Activated naive CD4-positive, alpha-beta T cell treated with anti-CD3 and anti-CD28 coated beads for 36 hours (primary cell): Measurements from ENCODE around the gene MRPS6. TPM values are rescaled to one million over a fixed set of nuclear protein-coding genes. Genes with fewer than 3 reads are reported as not detected.
A peak's percentile ranks its signal among the peaks of the same experiment; 100 is the strongest.

Source experiments
- CTCF ChIA-PET: fragments of 350-600 bp; sonication (Branson Sonifier 250); formaldehyde crosslinking; loops from one replicate; lab custom pipeline; 2021; ENCODE audit warnings: antibody characterized with exemption; lab: Charles Lee
- DNase-seq: peaks from one replicate; pipeline ENCODE4 v3.0.0-alpha.2; 2020
- H3K27ac Mint-ChIP-seq: one replicate; pipeline ENCODE4 v1.8.0; 2021; ENCODE audit warnings: mild to moderate bottlenecking, mixed read lengths
- H3K27me3 Mint-ChIP-seq: one replicate; pipeline ENCODE4 v1.8.0; 2021; ENCODE audit warnings: low read depth, mixed read lengths
- H3K36me3 Mint-ChIP-seq: one replicate; pipeline ENCODE4 v1.8.0; 2021; ENCODE audit warnings: low read depth, mixed read lengths
- H3K4me1 Mint-ChIP-seq: one replicate; pipeline ENCODE4 v1.8.0; 2021; ENCODE audit warnings: low read depth, mixed read lengths
- H3K4me3 Mint-ChIP-seq: one replicate; pipeline ENCODE4 v1.8.0; 2021; ENCODE audit warnings: mild to moderate bottlenecking, moderate library complexity, mixed read lengths
- H3K9me3 Mint-ChIP-seq: one replicate; pipeline ENCODE4 v1.8.0; 2021; ENCODE audit warnings: mixed read lengths
- intact Hi-C: fragments of 100-400 bp; cut with micrococcal nuclease; formaldehyde crosslinking; loops from one replicate; pipeline ENCODE4 v1.15.1; 2023
- total RNA-seq, 2 experiments: library from RNA; stranded (reverse); gene quantifications; one replicate each; pipeline ENCODE4 v1.2.3, GENCODE V29; 2021

The MRPS6 gene
- total RNA-seq, 2 experiments from 2014 or later, result 78.9 to 80.0 TPM

- Mint-ChIP-seq H3K4me1 (peaks cover 12% of the 10 kb centered on the region), H3K36me3 (peaks cover 60% of the 10 kb centered on the region), H3K27me3 (no peaks in the 10 kb centered on the region), H3K27ac (no peak overlapping the region), H3K9me3 (peaks cover 7% of the 10 kb centered on the region), H3K4me3 (no peak overlapping the region)
- intact Hi-C loops, result no loop called here
- CTCF ChIA-PET, result no interaction called here
- no peak for DNase-seq
Measured at GRCh38 chr21:34143685-34144182, 70.4 kb downstream of the MRPS6 start.

- Mint-ChIP-seq H3K4me3 (no peak overlapping the region), H3K9me3 (peaks cover 7% of the 10 kb centered on the region), H3K27me3 (no peaks in the 10 kb centered on the region), H3K4me1 (peaks cover 12% of the 10 kb centered on the region), H3K36me3 (peaks cover 60% of the 10 kb centered on the region), H3K27ac (no peak overlapping the region)
- no peak for DNase-seq
- CTCF ChIA-PET, result no interaction called here
- intact Hi-C loops, result no loop called here
Measured at GRCh38 chr21:34144224-34144623, 70.8 kb downstream of the MRPS6 start.

GRCh38 chr21:34147792-34148418 lies 74.5 kb downstream of the MRPS6 start:
- Mint-ChIP-seq H3K27ac (no peak overlapping the region), H3K4me1 (peaks cover 8% of the 10 kb centered on the region), H3K27me3 (no peaks in the 10 kb centered on the region), H3K9me3 (peaks cover 10% of the 10 kb centered on the region), H3K36me3 (peaks cover 39% of the 10 kb centered on the region), H3K4me3 (no peak overlapping the region)
- CTCF ChIA-PET, result no interaction called here
- DNase-seq, result no peak
- intact Hi-C loops, result no loop called here

GRCh38 chr21:34148419-34148804 lies 75.0 kb downstream of the MRPS6 start:
- no peaks in the 10 kb centered on the region for H3K27me3 Mint-ChIP-seq
- DNase-seq, result no peak
- peaks cover 13% of the 10 kb centered on the region for H3K4me1 Mint-ChIP-seq
- peaks cover 10% of the 10 kb centered on the region for H3K9me3 Mint-ChIP-seq
- intact Hi-C loops, result no loop called here
- H3K4me3 Mint-ChIP-seq, result no peak overlapping the region
- CTCF ChIA-PET, result interaction anchor here (0.6 kb wide), 1 partner anchor 50 kb away, joined by 4 read pairs; no protein-coding TSS in a partner anchor
- H3K36me3 Mint-ChIP-seq, result peaks cover 35% of the 10 kb centered on the region
- H3K27ac Mint-ChIP-seq, result no peak overlapping the region

GRCh38 chr21:34148826-34149558 lies 75.6 kb downstream of the MRPS6 start:
- Mint-ChIP-seq H3K4me3 (no peak overlapping the region), H3K36me3 (peaks cover 31% of the 10 kb centered on the region), H3K4me1 (peaks cover 13% of the 10 kb centered on the region), H3K27me3 (no peaks in the 10 kb centered on the region), H3K9me3 (peaks cover 10% of the 10 kb centered on the region), H3K27ac (no peak overlapping the region)
- CTCF ChIA-PET, result interaction anchor here (0.6 kb wide), 1 partner anchor 49 kb away, joined by 4 read pairs; no protein-coding TSS in a partner anchor
- DNase-seq, result no peak
- intact Hi-C loops, result no loop called here

GRCh38 chr21:34152500-34152899 lies 79.1 kb downstream of the MRPS6 start:
- CTCF ChIA-PET, result no interaction called here
- Mint-ChIP-seq H3K27me3 (no peaks in the 10 kb centered on the region), H3K36me3 (peaks cover 13% of the 10 kb centered on the region), H3K4me1 (peaks cover 23% of the 10 kb centered on the region), H3K9me3 (peaks cover 3% of the 10 kb centered on the region), H3K4me3 (no peak overlapping the region), H3K27ac (no peak overlapping the region)
- no peak for DNase-seq
- intact Hi-C loops, result no loop called here

GRCh38 chr21:34154878-34155277 lies 81.5 kb downstream of the MRPS6 start:
- CTCF ChIA-PET, result interaction anchor here (1.0 to 1.4 kb wide), 4 partner anchors 20 to 231 kb away, joined by 3 to 4 read pairs (median 4); no protein-coding TSS in a partner anchor
- Mint-ChIP-seq H3K27me3 (no peaks in the 10 kb centered on the region), H3K36me3 (peaks cover 14% of the 10 kb centered on the region), H3K9me3 (peaks cover 11% of the 10 kb centered on the region), H3K4me3 (no peak overlapping the region), H3K4me1 (peaks cover 23% of the 10 kb centered on the region), H3K27ac (peak overlapping the region; percentile 76)
- peak; percentile 54 for DNase-seq
- intact Hi-C loops, result loop anchor here (2.0 kb wide), 1 partner anchor 26 kb away; no protein-coding TSS in a partner anchor

- Mint-ChIP-seq H3K4me3 (no peak overlapping the region), H3K27me3 (no peaks in the 10 kb centered on the region), H3K27ac (peak overlapping the region; percentile 24), H3K9me3 (peaks cover 17% of the 10 kb centered on the region), H3K4me1 (peaks cover 23% of the 10 kb centered on the region), H3K36me3 (peaks cover 17% of the 10 kb centered on the region)
- DNase-seq, result no peak
- CTCF ChIA-PET, result no interaction called here
- intact Hi-C loops, result no loop called here
Measured at GRCh38 chr21:34156957-34157356, 83.6 kb downstream of the MRPS6 start.

GRCh38 chr21:34157521-34157920 lies 84.1 kb downstream of the MRPS6 start:
- intact Hi-C loops, result no loop called here
- Mint-ChIP-seq H3K27me3 (no peaks in the 10 kb centered on the region), H3K27ac (no peak overlapping the region), H3K9me3 (peaks cover 21% of the 10 kb centered on the region), H3K36me3 (peaks cover 16% of the 10 kb centered on the region), H3K4me3 (no peak overlapping the region), H3K4me1 (peaks cover 20% of the 10 kb centered on the region)
- no peak for DNase-seq
- CTCF ChIA-PET, result interaction anchor here (1.5 kb wide), 1 partner anchor 44 kb away, joined by 5 read pairs; no protein-coding TSS in a partner anchor

GRCh38 chr21:34158866-34159835 lies 85.8 kb downstream of the MRPS6 start:
- H3K27ac Mint-ChIP-seq, result no peak overlapping the region
- intact Hi-C loops, result no loop called here
- CTCF ChIA-PET, result interaction anchor here (0.6 to 1.5 kb wide), 3 partner anchors 13 to 143 kb away, joined by 3 to 5 read pairs (median 3); no protein-coding TSS in a partner anchor
- no peaks in the 10 kb centered on the region for H3K27me3 Mint-ChIP-seq
- H3K4me1 Mint-ChIP-seq, result peaks cover 12% of the 10 kb centered on the region
- H3K9me3 Mint-ChIP-seq, result peaks cover 27% of the 10 kb centered on the region
- peaks cover 18% of the 10 kb centered on the region for H3K36me3 Mint-ChIP-seq
- no peak overlapping the region for H3K4me3 Mint-ChIP-seq
- DNase-seq, result no peak

- intact Hi-C loops, result no loop called here
- no peak overlapping the region for H3K27ac Mint-ChIP-seq
- H3K9me3 Mint-ChIP-seq, result peaks cover 57% of the 10 kb centered on the region
- DNase-seq, result no peak
- H3K4me3 Mint-ChIP-seq, result no peak overlapping the region
- no peaks in the 10 kb centered on the region for H3K27me3 Mint-ChIP-seq
- peaks cover 49% of the 10 kb centered on the region for H3K36me3 Mint-ChIP-seq
- no peaks in the 10 kb centered on the region for H3K4me1 Mint-ChIP-seq
- CTCF ChIA-PET, result no interaction called here
Measured at GRCh38 chr21:34166468-34166867, 93.1 kb downstream of the MRPS6 start.
